Measurements from ENCODE around the gene ETNPPL. TPM values are rescaled to one million over a fixed set of nuclear protein-coding genes. Genes with fewer than 3 reads are reported as not detected.

Gene ETNPPL
- polyA plus RNA-seq, 1 experiment: not detected

DNA sequence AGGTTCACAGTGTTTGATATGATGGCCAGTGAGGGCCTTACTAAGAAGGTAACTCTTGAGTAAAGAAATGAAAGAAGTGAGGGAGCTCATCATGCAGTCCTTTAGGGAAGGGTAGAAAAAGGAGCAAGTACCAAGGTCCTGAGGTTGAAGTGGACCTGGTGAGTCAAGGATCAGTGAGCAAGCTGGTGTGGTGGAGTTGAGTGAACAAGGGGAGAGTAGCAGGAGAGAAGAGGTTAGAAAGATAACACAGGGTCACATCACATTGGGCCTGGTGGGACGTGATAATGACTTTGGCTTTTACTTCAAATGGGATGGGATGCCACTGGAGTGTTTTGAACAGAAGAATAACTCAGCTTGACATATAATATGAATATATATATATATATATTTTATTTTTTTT lies 67.8 kb downstream of the ETNPPL start:
- CTCF ChIA-PET: no interaction called here
- Histone ChIP-seq H3K27me3 (ENCODE audit: control insufficient read depth, insufficient read depth, low read length) (no peaks in the 10 kb centered on the region), H3K4me3 (ENCODE audit: low read depth, low read length) (no peak overlapping the region), H3K36me3 (ENCODE audit: control insufficient read depth, insufficient read depth, low read length) (no peaks in the 10 kb centered on the region)
- POLR2A ChIA-PET: no interaction called here
- DNase-seq (ENCODE audit: low read depth): no peak
- TF ChIP-seq CTCF (IDR thresholded peaks at IDR 0.05; ENCODE audit: insufficient read depth, low read depth, low read length): no peak

DNA sequence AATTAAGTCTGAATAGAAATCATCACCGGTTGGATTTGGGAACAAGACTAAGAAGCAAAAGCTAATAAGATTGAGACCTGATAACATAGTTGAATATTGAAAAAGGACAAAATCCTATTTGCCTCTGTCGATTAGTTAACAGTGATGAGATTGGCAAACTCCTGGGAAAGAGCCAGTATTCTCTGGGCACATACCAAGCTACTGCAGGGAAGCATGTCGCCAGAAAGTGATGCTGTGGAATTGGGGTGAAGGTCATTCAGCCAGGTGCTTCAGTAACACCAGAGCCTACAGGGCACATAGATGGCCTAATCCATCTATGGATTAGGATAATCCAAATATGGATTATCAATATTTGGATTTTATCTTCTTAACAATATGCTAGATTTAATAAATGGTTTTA lies 68.4 kb downstream of the ETNPPL start:
- POLR2A ChIA-PET: no interaction called here
- no peak for TF ChIP-seq CTCF (IDR thresholded peaks at IDR 0.05; ENCODE audit: insufficient read depth, low read depth, low read length)
- CTCF ChIA-PET: interaction anchor here (0.8 kb wide), 1 partner anchor 49 kb away, joined by 3 read pairs; no protein-coding TSS in a partner anchor
- DNase-seq (ENCODE audit: low read depth): no peak
- H3K36me3 ChIP-seq (ENCODE audit: control insufficient read depth, insufficient read depth, low read length): no peaks in the 10 kb centered on the region
- H3K27me3 ChIP-seq (ENCODE audit: control insufficient read depth, insufficient read depth, low read length): no peaks in the 10 kb centered on the region
- H3K4me3 ChIP-seq (ENCODE audit: low read depth, low read length): no peak overlapping the region

DNA sequence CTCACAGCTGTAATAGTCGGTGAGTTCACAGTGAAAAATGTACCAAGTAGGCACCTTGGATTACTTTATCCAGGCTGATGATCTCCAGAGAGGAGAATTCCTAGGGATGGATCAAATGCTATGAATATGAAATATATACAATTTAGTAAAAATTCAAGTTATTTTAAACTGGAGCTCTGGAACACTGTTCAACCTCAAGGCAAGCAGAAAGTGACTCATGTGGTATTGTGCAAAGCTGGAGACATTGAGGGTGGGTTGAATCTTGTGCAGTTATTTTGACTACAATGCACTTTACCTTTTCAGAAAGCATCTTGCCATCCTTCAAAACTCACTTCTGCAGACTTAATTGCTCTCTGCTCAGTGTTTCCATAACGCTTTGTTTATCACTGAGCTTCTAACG lies 69.0 kb downstream of the ETNPPL start:
- no peak for DNase-seq (ENCODE audit: low read depth)
- H3K36me3 ChIP-seq (ENCODE audit: control insufficient read depth, insufficient read depth, low read length): no peaks in the 10 kb centered on the region
- no peaks in the 10 kb centered on the region for H3K27me3 ChIP-seq (ENCODE audit: control insufficient read depth, insufficient read depth, low read length)
- no peak overlapping the region for H3K4me3 ChIP-seq (ENCODE audit: low read depth, low read length)
- no peak for TF ChIP-seq CTCF (IDR thresholded peaks at IDR 0.05; ENCODE audit: insufficient read depth, low read depth, low read length)
- ChIA-PET CTCF (interaction anchor here (0.8 kb wide), 1 partner anchor 50 kb away, joined by 3 read pairs; no protein-coding TSS in a partner anchor), POLR2A (no interaction called here)

- no peak overlapping the region for H3K4me3 ChIP-seq (ENCODE audit: low read depth, low read length)
- no peaks in the 10 kb centered on the region for H3K27me3 ChIP-seq (ENCODE audit: control insufficient read depth, insufficient read depth, low read length)
- DNase-seq (ENCODE audit: low read depth): no peak
- ChIA-PET CTCF (no interaction called here), POLR2A (no interaction called here)
- TF ChIP-seq CTCF (IDR thresholded peaks at IDR 0.05; ENCODE audit: insufficient read depth, low read depth, low read length): no peak
- no peaks in the 10 kb centered on the region for H3K36me3 ChIP-seq (ENCODE audit: control insufficient read depth, insufficient read depth, low read length)
These were observed 69.6 kb downstream of the ETNPPL start for GRCh38 chr4:108693211-108693610.

Other genes starting within 250 kb of the ETNPPL start
- gene RPL34, start 142.5 kb downstream of the ETNPPL start, polyA plus RNA-seq (2011; rRNA removed): 1,816 and 2,589 TPM in 2 replicates
- 172 and 294 TPM in 2 replicates for gene OSTC, start 112.5 kb downstream of the ETNPPL start, polyA plus RNA-seq (2011; rRNA removed)